Activated T-cell treated with anti-CD3 and anti-CD28 coated beads, Interleukin-2, amount 50 U/mL, for 72 hours (primary cell): ENCODE results near the gene PXDN. TPM values are rescaled to one million over a fixed set of nuclear protein-coding genes. Genes with fewer than 3 reads are reported as not detected.
"Not testable (repeated sequence)": the region's sequence is repeated elsewhere in the genome, so short reads cannot be mapped to it uniquely, and the experiment has no call there.

ENCODE experiments used
- ATAC-seq, 2 donors: fragments of 150-1000 bp; cut with Tn5 transposase; replicated peaks in 1 of 2; 2 replicates each; pipeline ENCODE4 v1.10.0; 2021; ENCODE audit warnings: moderate library complexity in 2 of 2, mild to moderate bottlenecking in 1 of 2
- DNase-seq, 2 donors: peaks; one replicate each; pipeline ENCODE4 v3.0.0; 2021 to 2022; ENCODE audit warnings: mixed read lengths in 1 of 2
- H3K27ac Mint-ChIP-seq: one replicate; pipeline ENCODE4 v1.8.0; 2022; ENCODE audit warnings: mild to moderate bottlenecking, moderate library complexity, mixed read lengths
- H3K27me3 Mint-ChIP-seq: one replicate; pipeline ENCODE4 v1.8.0; 2022; ENCODE audit warnings: low read depth, mixed read lengths
- H3K36me3 Mint-ChIP-seq, 2 donors: one replicate each; pipeline ENCODE4 v1.8.0; 2022; ENCODE audit warnings: mixed read lengths in 2 of 2, mild to moderate bottlenecking in 1 of 2; ENCODE audit not compliant: insufficient read depth in 2 of 2
- H3K4me1 Mint-ChIP-seq: one replicate; pipeline ENCODE4 v1.8.0; 2022; ENCODE audit warnings: low read depth, mixed read lengths
- H3K4me3 Mint-ChIP-seq, 2 donors: one replicate each; pipeline ENCODE4 v1.8.0; 2022; ENCODE audit warnings: mild to moderate bottlenecking in 2 of 2, mixed read lengths in 2 of 2, moderate library complexity in 2 of 2
- H3K9me3 Mint-ChIP-seq, 2 donors: one replicate each; pipeline ENCODE4 v1.8.0; 2022; ENCODE audit warnings: mixed read lengths in 2 of 2
- total RNA-seq, 2 donors: library from RNA; stranded (reverse); gene quantifications; one replicate each; pipeline ENCODE4 v1.2.3, GENCODE V29; 2022

The PXDN gene
- total RNA-seq, 2 donors from 2014 or later: 0.25 to 1.8 TPM

DNA sequence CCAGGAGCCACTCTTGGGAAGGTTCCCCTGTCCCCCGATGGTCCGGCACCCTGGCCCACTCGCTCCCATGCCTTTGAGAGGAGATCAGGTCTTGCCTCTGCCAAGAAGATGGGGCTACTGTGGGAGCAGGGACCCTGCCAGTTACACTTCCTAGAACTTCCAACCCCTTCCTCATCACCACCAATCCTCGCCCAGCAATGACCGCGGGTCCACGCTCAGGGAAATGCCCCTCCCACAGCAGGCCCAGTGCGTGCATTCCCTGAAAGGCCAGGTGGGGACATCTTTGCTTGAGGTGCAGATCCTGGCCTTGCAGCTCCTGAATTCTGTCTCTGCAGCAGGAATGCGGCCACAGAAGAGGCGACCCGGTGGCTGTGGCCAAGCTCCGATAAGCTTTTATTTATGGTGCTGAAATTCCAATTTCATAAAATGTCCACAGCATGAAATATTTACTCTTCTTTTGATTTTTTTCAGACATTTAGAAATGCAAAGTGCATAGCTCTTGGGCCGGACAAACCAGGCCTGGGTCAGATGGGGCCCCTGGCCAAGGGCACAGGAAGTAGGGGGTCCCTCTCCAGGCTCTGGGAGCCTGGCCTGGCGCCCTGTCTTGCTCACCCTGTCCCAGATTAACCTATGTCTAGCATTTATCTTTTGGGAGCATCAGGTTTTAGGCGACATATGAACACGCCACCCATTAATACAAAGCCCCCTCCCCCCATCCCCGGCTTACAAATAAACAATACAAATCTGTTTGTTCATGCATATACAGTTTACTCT is 29.8 kb downstream of the PXDN start:
- no peak for ATAC-seq
- H3K9me3 Mint-ChIP-seq: peaks cover 6 to 7% of the 10 kb centered on the region in 2 donors
- no peak overlapping the region for H3K4me3 Mint-ChIP-seq
- DNase-seq: no peak
- no peak overlapping the region for H3K27ac Mint-ChIP-seq
- H3K4me1 Mint-ChIP-seq: no peaks in the 10 kb centered on the region
- no peaks in the 10 kb centered on the region for H3K27me3 Mint-ChIP-seq
- H3K36me3 Mint-ChIP-seq: no peaks in the 10 kb centered on the region

DNA sequence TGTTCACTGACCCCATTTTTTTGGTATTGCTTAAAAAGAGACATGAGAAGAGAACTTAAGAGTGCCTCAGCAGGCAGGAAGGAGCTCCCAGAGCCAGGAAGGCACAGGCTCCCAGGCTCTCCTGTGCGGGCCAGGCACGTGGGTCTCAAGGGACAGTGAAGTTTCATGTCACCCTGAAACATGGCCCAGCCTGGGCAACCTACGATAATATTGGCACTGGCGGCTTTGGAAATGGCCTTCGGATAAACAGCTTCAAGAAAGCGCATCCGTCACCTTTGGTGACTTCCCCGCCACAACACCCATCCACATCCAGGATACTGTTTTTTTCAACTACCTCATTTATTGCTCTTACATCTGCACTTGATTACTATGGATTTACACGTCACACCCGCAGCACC is 30.5 kb downstream of the PXDN start:
- DNase-seq (no peak), ATAC-seq (no peak)
- Mint-ChIP-seq H3K27me3 (no peaks in the 10 kb centered on the region), H3K27ac (no peak overlapping the region), H3K4me3 (no peak overlapping the region), H3K4me1 (no peaks in the 10 kb centered on the region), H3K36me3 (no peaks in the 10 kb centered on the region), H3K9me3 (peaks cover 6 to 7% of the 10 kb centered on the region in 2 donors)

DNA sequence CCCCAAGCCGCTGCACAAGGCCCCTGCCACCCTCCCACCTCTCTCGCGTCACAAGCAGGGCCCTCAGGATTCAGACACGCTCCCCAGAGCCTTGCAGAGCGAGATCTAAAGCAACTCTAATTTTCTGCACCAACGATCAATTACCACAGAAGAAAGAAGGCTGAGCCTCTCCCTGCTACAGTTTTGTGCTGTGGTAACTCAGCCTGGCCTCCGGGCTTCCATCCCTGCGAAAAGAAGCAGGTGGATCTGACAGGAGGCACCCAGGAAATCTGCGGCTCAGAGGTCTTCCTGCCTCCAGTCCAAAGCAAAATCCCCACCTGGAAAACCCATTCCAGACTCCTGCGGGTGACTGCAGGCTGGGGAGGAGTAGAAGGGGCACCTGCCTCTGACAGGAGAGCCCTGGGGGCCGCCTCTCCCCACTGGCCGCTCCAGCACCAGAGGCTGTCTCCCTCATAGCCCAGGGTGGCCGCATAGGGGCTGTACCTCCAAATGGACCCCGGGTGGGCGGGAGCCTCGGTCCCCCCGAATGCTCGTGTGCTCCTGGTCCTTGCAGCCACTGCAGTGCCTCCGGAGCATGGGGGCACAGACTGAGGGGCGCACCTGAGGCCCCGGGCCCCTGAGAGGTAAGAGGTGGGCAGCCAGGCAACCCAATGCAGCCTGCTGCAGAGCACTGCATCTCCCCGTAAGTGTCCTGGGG is 31.0 kb downstream of the PXDN start:
- peaks cover 5% of the 10 kb centered on the region in 2 donors for H3K9me3 Mint-ChIP-seq
- H3K4me1 Mint-ChIP-seq: no peaks in the 10 kb centered on the region
- H3K36me3 Mint-ChIP-seq: no peaks in the 10 kb centered on the region
- ATAC-seq (no peak), DNase-seq (no peak)
- H3K27me3 Mint-ChIP-seq: no peaks in the 10 kb centered on the region
- H3K4me3 Mint-ChIP-seq: no peak overlapping the region
- H3K27ac Mint-ChIP-seq: no peak overlapping the region

DNA sequence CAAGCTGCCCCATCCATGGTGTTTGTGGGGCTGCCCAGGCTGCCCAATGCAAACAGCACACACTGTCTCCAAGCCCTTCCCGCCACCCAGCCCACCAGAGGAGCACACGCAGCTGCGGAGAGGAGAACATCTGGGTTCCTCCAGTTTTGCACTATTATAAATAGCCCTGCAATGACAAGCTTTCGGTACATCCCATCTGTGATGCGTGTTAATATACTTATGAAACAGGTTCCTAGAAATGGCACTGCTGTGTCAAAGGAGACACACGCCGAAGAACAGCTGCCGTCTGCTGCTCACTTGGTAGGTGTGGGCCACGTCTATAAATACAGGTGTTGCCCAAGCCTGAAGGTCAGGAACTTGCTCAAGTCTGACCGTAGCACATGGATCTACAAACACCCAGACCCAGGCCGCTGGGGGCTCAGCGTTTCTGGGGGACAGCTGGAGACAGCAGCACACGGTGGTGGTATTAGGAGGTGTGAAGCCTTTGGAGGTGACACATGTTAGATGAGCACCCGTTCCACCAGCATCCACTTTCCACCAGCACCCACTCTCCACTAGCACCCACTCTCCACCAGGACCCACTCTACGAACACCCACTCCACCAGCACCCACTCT is 34.3 kb downstream of the PXDN start:
- H3K27ac Mint-ChIP-seq: no peak overlapping the region
- ATAC-seq: no peak
- H3K27me3 Mint-ChIP-seq: no peaks in the 10 kb centered on the region
- H3K36me3 Mint-ChIP-seq: no peaks in the 10 kb centered on the region
- no peaks in the 10 kb centered on the region for H3K9me3 Mint-ChIP-seq
- peaks cover 3% of the 10 kb centered on the region for H3K4me1 Mint-ChIP-seq
- DNase-seq: no peak
- no peak overlapping the region for H3K4me3 Mint-ChIP-seq

DNA sequence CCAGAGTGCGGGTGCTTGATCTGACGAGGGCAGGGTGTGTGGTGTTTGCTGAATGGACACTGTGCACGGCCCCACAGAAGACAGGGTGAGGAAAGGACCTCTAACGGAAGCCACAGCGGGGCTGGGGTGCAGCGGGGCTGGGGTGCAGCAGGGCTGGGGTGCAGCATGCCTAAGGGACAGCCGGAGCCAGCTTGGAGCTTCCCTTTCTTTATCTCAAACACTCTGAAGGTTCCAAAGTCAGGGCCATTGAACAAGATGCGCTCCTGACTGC is 35.0 kb downstream of the PXDN start:
- H3K4me1 Mint-ChIP-seq: peaks cover 3% of the 10 kb centered on the region
- no peaks in the 10 kb centered on the region for H3K27me3 Mint-ChIP-seq
- no peak overlapping the region for H3K4me3 Mint-ChIP-seq
- no peak overlapping the region for H3K27ac Mint-ChIP-seq
- ATAC-seq (no peak), DNase-seq (no peak)
- no peaks in the 10 kb centered on the region for H3K36me3 Mint-ChIP-seq
- no peaks in the 10 kb centered on the region for H3K9me3 Mint-ChIP-seq

DNA sequence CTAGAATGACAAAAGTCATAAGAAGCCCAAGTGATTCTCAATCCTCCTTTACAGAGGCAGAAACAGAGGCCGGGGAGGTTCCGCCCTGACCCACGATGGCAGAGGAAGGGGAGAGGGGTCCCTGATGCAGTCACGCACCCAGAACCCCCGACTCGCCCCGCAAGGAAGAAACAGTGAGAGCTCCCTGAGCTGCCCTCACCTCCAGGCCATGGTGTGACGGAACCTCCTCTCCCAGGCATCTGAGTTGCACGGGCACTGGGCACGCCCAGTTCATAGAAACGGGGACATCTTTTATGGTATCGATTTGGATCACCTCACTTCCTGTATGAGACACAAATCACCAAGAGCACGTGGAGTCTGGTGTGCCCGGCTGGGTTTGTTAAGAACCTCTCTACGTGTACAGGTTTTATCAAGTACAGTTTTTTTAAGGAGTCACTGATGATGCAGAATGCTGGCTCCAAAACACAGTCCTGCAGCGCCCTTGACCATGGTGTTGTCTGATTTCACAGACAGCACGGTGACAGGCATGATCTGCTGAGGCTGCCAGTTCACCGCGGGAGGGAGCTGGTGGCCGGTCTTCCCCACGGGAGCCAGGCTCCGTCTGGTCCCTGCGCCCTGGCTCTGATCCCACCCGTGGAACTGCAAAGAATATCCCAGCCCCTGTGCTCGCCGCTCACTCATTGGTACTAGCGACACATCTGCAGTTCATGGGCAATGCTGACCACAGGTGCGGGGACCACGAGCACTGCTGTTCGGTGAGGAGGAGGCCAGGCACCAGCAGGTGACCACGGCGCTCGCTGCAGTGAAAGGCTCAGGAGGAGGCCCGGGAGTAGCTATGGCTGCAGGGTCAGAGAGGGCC is 35.6 kb downstream of the PXDN start:
- H3K9me3 Mint-ChIP-seq: no peaks in the 10 kb centered on the region
- ATAC-seq: no peak
- H3K27me3 Mint-ChIP-seq: no peaks in the 10 kb centered on the region
- no peak for DNase-seq
- H3K27ac Mint-ChIP-seq: no peak overlapping the region
- H3K4me1 Mint-ChIP-seq: peaks cover 3% of the 10 kb centered on the region
- H3K36me3 Mint-ChIP-seq: no peaks in the 10 kb centered on the region
- H3K4me3 Mint-ChIP-seq: no peak overlapping the region

DNA sequence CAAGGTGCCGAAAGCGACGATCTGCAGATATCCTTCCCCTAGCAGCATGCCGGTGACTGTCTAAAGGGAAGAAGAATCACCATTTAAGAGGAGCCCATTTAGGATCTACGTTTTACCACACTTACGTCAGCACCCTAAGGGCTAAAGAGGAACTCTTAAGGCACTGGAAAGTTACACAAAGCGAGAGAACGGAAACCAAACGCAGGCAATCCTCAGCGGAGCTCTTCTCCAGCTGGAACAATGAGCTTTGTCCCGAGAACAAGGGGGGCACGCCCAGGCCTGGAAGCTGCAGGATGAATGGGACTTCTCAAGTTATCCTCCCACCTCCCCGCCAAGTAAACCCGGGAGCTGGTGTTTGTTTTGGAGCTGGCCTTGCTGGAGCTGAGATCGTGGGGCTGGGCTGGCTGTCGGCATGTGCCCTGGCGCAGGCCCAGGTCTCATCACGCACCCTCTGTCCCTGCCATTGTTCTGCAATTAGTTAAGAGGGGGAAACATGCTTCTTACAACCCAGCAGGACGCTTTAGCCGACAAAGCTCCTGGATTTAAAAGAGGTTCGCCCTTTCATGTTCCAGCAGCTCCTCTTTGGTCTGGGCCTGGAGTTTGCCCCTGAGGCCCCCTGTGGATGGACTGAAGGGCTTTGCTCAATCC is 36.4 kb downstream of the PXDN start:
- DNase-seq (no peak), ATAC-seq (no peak)
- H3K9me3 Mint-ChIP-seq: no peaks in the 10 kb centered on the region
- H3K27ac Mint-ChIP-seq: no peak overlapping the region
- no peak overlapping the region for H3K4me3 Mint-ChIP-seq
- H3K36me3 Mint-ChIP-seq: no peaks in the 10 kb centered on the region
- H3K27me3 Mint-ChIP-seq: no peaks in the 10 kb centered on the region
- H3K4me1 Mint-ChIP-seq: peaks cover 3% of the 10 kb centered on the region

DNA sequence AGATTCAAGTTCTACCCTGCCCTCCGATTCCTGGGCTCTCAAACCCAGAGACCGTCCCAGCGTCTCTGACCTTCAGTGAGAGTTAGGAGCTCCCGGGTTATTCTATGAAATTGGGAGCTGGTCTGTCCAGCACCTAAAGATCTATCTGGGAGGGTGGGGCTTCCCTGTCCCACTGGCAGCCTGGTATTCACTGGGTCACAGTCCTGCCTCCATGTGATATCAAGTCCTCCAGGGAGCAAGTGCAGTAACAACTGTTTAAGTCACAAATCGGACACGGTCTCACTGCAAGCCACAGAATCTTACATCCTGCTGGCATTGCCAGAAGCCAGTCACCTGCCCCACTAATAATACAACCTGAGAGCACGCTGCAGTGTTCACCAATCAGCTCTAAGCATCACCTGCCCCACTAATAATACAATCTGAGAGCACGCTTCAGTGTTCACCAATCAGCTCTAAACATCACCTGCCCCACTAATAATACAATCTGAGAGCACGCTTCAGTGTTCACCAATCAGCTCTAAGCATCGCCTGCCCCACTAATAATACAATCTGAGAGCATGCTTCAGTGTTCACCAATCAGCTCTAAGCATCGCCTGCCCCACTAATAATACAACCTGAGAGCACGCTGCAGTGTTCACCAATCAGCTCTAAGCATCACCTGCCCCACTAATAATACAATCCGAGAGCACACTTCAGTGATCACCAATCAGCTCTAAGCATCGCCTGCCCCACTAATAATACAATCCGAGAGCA is 38.0 kb downstream of the PXDN start:
- H3K4me3 Mint-ChIP-seq, ATAC-seq, H3K36me3 Mint-ChIP-seq, H3K4me1 Mint-ChIP-seq, H3K27ac Mint-ChIP-seq, DNase-seq, H3K9me3 Mint-ChIP-seq, H3K27me3 Mint-ChIP-seq: not testable (repeated sequence)

DNA sequence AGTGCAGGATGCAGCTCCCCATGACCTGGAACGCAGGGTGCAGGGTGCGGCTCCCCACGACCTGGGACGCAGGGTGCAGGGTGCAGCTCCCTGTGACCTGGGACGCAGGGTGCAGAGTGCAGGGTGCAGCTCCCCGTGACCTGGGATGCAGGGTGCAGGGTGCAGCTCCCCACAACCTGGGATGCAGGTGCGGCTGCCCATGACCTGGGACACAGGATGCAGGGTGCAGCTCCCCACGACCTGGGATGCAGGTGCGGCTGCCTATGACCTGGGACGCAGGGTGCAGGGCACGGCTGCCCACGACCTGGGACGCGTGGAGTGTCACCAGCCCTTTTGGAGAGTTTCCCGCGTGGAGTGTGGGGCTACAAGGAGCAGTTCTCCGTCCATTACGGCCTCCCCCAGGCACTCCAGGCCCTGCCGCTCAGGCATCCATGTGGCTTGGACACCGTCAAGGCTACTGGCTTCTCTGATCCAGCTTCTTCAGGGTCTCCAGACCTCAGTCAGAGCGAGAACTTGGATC is 38.7 kb downstream of the PXDN start:
- ATAC-seq (no peak), DNase-seq (no peak)
- Mint-ChIP-seq H3K27ac (no peak overlapping the region), H3K4me3 (no peak overlapping the region), H3K4me1 (peaks cover 3% of the 10 kb centered on the region), H3K9me3 (no peaks in the 10 kb centered on the region), H3K27me3 (no peaks in the 10 kb centered on the region), H3K36me3 (no peaks in the 10 kb centered on the region)

DNA sequence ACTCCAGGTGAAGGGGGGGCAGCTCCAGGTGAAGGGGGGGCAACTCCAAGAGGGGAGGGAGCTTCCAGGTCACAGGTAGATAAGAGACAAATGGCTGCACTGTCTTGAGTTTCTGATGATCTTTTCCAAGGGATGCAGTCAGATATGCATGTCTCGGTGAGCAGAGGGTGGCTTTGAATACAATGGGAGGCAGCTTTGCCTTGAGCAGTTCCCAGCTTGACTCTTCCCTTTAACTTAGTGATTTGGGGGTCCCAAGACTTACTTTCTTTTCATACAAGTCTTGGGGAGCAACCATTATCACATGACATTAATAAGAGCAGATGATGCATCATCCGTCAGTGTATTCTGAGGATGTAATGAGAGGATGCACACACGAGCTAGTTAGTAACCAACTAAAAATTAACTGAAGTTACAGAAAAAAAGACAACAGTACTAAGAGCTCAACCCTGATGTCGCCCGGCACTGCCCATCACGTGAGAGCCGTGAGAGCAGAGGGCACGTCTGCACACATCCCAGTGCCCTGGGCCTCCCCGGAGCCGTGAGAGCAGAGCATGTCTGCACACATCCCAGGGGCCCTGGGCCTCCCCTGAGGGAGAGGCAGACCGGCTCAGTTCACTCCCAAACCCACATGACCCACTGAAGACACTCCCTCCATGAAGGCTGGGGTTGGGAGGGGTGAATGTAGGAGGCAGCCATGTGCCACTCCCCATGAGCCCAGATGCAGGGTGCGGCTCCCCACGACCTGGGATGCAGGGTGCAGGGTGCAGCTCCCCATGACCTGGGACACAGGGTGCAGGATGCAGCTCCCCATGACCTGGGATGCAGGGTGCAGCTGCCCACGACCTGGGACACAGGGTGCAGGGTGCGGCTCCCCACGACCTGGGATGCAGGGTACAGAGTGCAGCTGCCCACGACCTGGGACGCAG is 39.4 kb downstream of the PXDN start:
- Mint-ChIP-seq H3K9me3 (no peaks in the 10 kb centered on the region), H3K4me3 (no peak overlapping the region), H3K36me3 (no peaks in the 10 kb centered on the region), H3K27ac (no peak overlapping the region), H3K4me1 (peaks cover 3% of the 10 kb centered on the region), H3K27me3 (no peaks in the 10 kb centered on the region)
- DNase-seq (no peak), ATAC-seq (no peak)

DNA sequence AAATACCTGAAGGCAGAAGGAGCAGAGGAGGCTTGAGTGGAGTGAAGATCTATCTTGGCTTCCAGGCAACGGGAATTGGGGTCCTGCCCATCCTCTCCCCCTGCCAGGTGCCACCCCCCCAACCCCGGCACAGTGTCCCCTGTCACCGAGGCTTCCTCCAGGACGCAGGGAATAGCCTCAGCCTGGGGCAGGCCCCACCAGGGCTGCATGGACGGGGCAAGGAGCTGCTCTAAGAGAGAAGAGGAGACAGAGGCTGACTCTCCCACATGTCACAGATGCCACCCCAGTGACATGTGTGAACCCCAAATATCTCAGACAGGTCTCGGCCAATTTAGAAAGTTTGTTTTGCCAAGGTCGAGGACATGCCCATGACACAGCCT is 42.1 kb downstream of the PXDN start:
- no peaks in the 10 kb centered on the region for H3K4me1 Mint-ChIP-seq
- no peaks in the 10 kb centered on the region for H3K9me3 Mint-ChIP-seq
- no peak overlapping the region for H3K4me3 Mint-ChIP-seq
- DNase-seq: no peak
- no peaks in the 10 kb centered on the region for H3K36me3 Mint-ChIP-seq
- H3K27ac Mint-ChIP-seq: no peak overlapping the region
- H3K27me3 Mint-ChIP-seq: no peaks in the 10 kb centered on the region
- ATAC-seq: no peak
